Hematopoietic multipotent progenitor cell (in vitro differentiated cells): ENCODE results near the gene RWDD3. TPM values are rescaled to one million over a fixed set of nuclear protein-coding genes. Genes with fewer than 3 reads are reported as not detected.

Experiments used
- DNase-seq, 3 donors: peaks; one replicate each; pipeline ENCODE4 v3.0.0-alpha.2; 2011 to 2015; ENCODE audit warnings: low read depth in 2 of 3, low spot score in 2 of 3
- total RNA-seq: library from RNA; depleted of rRNA; stranded (reverse); fragments of >200 nt; gene quantifications from one replicate; pipeline ENCODE4 v1.2.3, GENCODE V29; 2012

Gene RWDD3
- total RNA-seq, 1 donor = 7.3 TPM

GRCh38 chr1:95278173-95279006, 44.4 kb downstream of the RWDD3 start:
- DNase-seq = no peak

DNA sequence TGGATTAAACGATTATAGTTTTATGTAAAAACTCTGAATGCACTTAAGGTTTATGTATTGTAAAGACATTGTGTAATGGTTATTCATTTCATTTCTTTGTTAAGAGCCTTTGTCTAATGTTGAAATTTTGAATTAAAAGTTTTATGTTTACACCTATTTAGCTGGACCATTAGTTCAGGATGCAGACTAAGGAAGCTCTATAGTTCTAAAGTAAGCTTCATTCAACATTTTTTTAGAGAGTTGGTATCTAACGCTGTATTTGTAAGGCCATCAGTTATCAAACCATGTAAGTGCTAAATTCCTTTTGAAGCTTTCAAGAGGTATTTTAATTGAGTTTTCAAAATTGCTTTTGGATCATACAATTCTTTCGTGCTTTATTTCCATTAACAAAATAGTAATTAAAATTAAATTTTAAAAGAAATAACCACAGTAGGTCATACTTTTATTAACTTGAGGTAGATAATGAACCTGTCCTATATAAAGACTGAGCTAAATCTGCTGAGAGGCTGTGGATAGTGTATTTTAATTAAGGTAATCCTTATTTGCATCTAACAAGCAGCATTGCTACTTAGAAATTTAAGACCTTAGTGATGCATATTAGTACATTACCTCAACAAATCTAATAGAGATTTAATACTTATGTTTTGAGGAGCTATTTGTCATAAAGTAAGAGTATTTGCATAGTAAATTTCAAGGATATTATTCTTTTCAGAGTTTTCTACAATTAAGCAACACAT, 47.9 kb downstream of the RWDD3 start:
- no peak for DNase-seq

- DNase-seq = no peak
These were observed 48.5 kb downstream of the RWDD3 start for GRCh38 chr1:95282518-95282895.

- no peak for DNase-seq
These were observed 50.4 kb downstream of the RWDD3 start for GRCh38 chr1:95284420-95284819.

GRCh38 chr1:95286479-95286878, 52.5 kb downstream of the RWDD3 start:
- no peak for DNase-seq

GRCh38 chr1:95287081-95287480, 53.1 kb downstream of the RWDD3 start:
- no peak for DNase-seq

DNA sequence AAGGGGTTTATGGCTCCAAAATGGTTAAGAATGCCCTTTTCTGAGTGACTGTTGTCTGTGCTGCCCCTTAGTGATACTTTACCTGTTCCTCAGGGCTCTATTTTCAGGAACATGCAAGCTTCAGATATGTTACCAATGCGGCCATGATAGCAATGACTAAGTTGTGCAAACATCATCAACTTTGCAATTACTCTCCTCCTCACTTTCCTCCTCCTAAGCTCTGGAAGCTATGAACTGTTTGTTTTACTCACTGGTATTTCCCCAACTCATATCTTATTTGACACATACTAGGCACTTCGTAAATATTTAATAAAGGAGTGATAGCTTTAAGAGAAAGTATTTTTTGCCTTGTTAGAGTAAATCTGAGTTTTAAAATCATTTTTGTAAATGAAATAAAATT, 53.8 kb downstream of the RWDD3 start:
- DNase-seq = no peak

Other genes starting within 250 kb of the RWDD3 start
- gene ALG14, start 161.3 kb upstream of the RWDD3 start, total RNA-seq = 0.54 TPM
- under 0.01 TPM for gene TLCD4, start 116.9 kb upstream of the RWDD3 start, total RNA-seq